H9 (cell line): Measurements from ENCODE around the gene OGDH. TPM values are rescaled to one million over a fixed set of nuclear protein-coding genes. Genes with fewer than 3 reads are reported as not detected.

Source experiments
- DNase-seq: peaks from one replicate; pipeline ENCODE4 v3.0.0-alpha.2; 2017
- H2AFZ ChIP-seq: one replicate; pipeline ENCODE4 v1.6.1; 2013; ENCODE audit warnings: mild to moderate bottlenecking, low read length, control low read depth, moderate library complexity
- H2AK5ac ChIP-seq: 2 replicates; pipeline ENCODE4 v1.6.1; 2013; ENCODE audit warnings: low read length, control low read depth, mixed read lengths; ENCODE audit not compliant: insufficient read length
- H2BK120ac ChIP-seq: one replicate; pipeline ENCODE4 v1.6.1; 2013; ENCODE audit warnings: low read depth, mild to moderate bottlenecking, low read length, control low read depth, inconsistent platforms; ENCODE audit not compliant: poor library complexity, severe bottlenecking
- H2BK12ac ChIP-seq: 2 replicates; pipeline ENCODE4 v1.6.1; 2013; ENCODE audit warnings: low read length, control low read depth, mixed read lengths, low read depth; ENCODE audit not compliant: insufficient read length
- H2BK15ac ChIP-seq: 2 replicates; pipeline ENCODE4 v1.6.1; 2013; ENCODE audit warnings: low read depth, low read length, control low read depth
- H2BK20ac ChIP-seq: one replicate; pipeline ENCODE4 v1.6.1; 2013; ENCODE audit warnings: low read depth, mild to moderate bottlenecking, low read length, control low read depth, inconsistent platforms; ENCODE audit not compliant: poor library complexity, severe bottlenecking
- H2BK5ac ChIP-seq: 2 replicates; pipeline ENCODE4 v1.6.1; 2013; ENCODE audit warnings: low read length, control low read depth, mixed read lengths; ENCODE audit not compliant: insufficient read length
- H3K14ac ChIP-seq: 2 replicates; pipeline ENCODE4 v1.6.1; 2013; ENCODE audit warnings: low read length, control low read depth; ENCODE audit not compliant: insufficient read depth
- H3K18ac ChIP-seq: 2 replicates; pipeline ENCODE4 v1.6.1; 2013; ENCODE audit warnings: low read depth, mild to moderate bottlenecking, mixed read lengths, low read length, control low read depth; ENCODE audit not compliant: insufficient read length
- H3K23ac ChIP-seq: 2 replicates; pipeline ENCODE4 v1.6.1; 2013; ENCODE audit warnings: low read length, control low read depth, mixed read lengths, low read depth; ENCODE audit not compliant: insufficient read length
- H3K23me2 ChIP-seq: 2 replicates; pipeline ENCODE4 v1.6.1; 2013; ENCODE audit warnings: low read depth, mild to moderate bottlenecking, mixed read lengths, low read length, control low read depth; ENCODE audit not compliant: insufficient read length, poor library complexity, severe bottlenecking
- H3K27ac ChIP-seq: 2 replicates; pipeline ENCODE4 v1.5.1; 2013; ENCODE audit warnings: low read length, control low read depth, mixed read lengths, low read depth; ENCODE audit not compliant: insufficient read length
- H3K27me3 ChIP-seq: 2 replicates; pipeline ENCODE4 v1.6.1; 2013; ENCODE audit warnings: low read length, control low read depth, inconsistent platforms; ENCODE audit not compliant: insufficient read depth
- H3K4ac ChIP-seq: 2 replicates; pipeline ENCODE4 v1.6.1; 2013; ENCODE audit warnings: low read depth, mild to moderate bottlenecking, control low read depth, inconsistent platforms, low read length, moderate library complexity
- H3K4me1 ChIP-seq: 2 replicates; pipeline ENCODE4 v1.6.1; 2013; ENCODE audit warnings: low read length, control low read depth, inconsistent platforms; ENCODE audit not compliant: insufficient read depth
- H3K4me2 ChIP-seq: 2 replicates; pipeline ENCODE4 v1.6.1; 2013; ENCODE audit warnings: low read length, control low read depth, mixed read lengths; ENCODE audit not compliant: insufficient read length, insufficient read depth
- H3K56ac ChIP-seq: 2 replicates; pipeline ENCODE4 v1.6.1; 2013; ENCODE audit warnings: low read depth, mild to moderate bottlenecking, mixed read lengths, low read length, control low read depth; ENCODE audit not compliant: insufficient read length
- H3K79me1 ChIP-seq: 2 replicates; pipeline ENCODE4 v1.6.1; 2013; ENCODE audit warnings: low read depth, mild to moderate bottlenecking, moderate library complexity, low read length, control low read depth, inconsistent platforms; ENCODE audit not compliant: insufficient read depth, poor library complexity, severe bottlenecking
- H3K79me2 ChIP-seq: 2 replicates; pipeline ENCODE4 v1.6.1; 2013; ENCODE audit warnings: low read length, control low read depth, inconsistent platforms; ENCODE audit not compliant: insufficient read depth
- H3K9ac ChIP-seq: 2 replicates; pipeline ENCODE4 v1.6.1; 2013; ENCODE audit warnings: low read length, control low read depth, mixed read lengths; ENCODE audit not compliant: insufficient read length; ENCODE audit errors: extremely low read depth
- H3K9me3 ChIP-seq: one replicate; pipeline ENCODE4 v1.6.1; 2013; ENCODE audit warnings: low read depth, low read length, inconsistent platforms; ENCODE audit not compliant: control insufficient read depth
- H3T11ph ChIP-seq: one replicate; pipeline ENCODE4 v1.6.1; 2013; ENCODE audit warnings: mild to moderate bottlenecking, low read length, control low read depth, inconsistent platforms
- H4K20me1 ChIP-seq: one replicate; pipeline ENCODE4 v1.6.1; 2013; ENCODE audit not compliant: control insufficient read depth, insufficient read length, insufficient read depth
- H4K5ac ChIP-seq: 2 replicates; pipeline ENCODE4 v1.6.1; 2013; ENCODE audit warnings: low read depth, mild to moderate bottlenecking, mixed read lengths, low read length, control low read depth; ENCODE audit not compliant: insufficient read length
- H4K8ac ChIP-seq: replicated peaks from 2 replicates; pipeline ENCODE4 v1.6.1; 2013; ENCODE audit warnings: low read length, control low read depth, mixed read lengths, low read depth; ENCODE audit not compliant: insufficient read length
- H4K91ac ChIP-seq: 2 replicates; pipeline ENCODE4 v1.6.1; 2013; ENCODE audit warnings: low read depth, mild to moderate bottlenecking, moderate library complexity, mixed read lengths, low read length, control low read depth; ENCODE audit not compliant: insufficient read length
- H3K27ac Mint-ChIP-seq, 3 experiments: 2 replicates in 2 of 3; 3 replicates in 1 of 3; pipeline ENCODE4 v1.8.0; 2020 to 2021; ENCODE audit warnings: mixed read lengths in 3 of 3, mild to moderate bottlenecking in 1 of 3, moderate library complexity in 1 of 3
- H3K27me3 Mint-ChIP-seq: 2 replicates; pipeline ENCODE4 v1.8.0; 2021; ENCODE audit warnings: low read depth, mild to moderate bottlenecking, moderate library complexity, mixed read lengths
- H3K36me3 Mint-ChIP-seq, 3 experiments: 2 replicates in 2 of 3; 3 replicates in 1 of 3; pipeline ENCODE4 v1.8.0; 2020 to 2021; ENCODE audit warnings: low read depth in 3 of 3, mixed read lengths in 3 of 3; ENCODE audit not compliant: insufficient read depth in 1 of 3
- H3K4me1 Mint-ChIP-seq, 2 experiments: 2 replicates each; pipeline ENCODE4 v1.8.0; 2020; ENCODE audit warnings: mixed read lengths in 2 of 2
- H3K4me3 Mint-ChIP-seq, 2 experiments: 2 replicates in 1 of 2; 3 replicates in 1 of 2; pipeline ENCODE4 v1.8.0; 2020 to 2021; ENCODE audit warnings: mild to moderate bottlenecking in 2 of 2, mixed read lengths in 2 of 2, moderate library complexity in 1 of 2
- H3K9me3 Mint-ChIP-seq, 2 experiments: 2 replicates in 1 of 2; 3 replicates in 1 of 2; pipeline ENCODE4 v1.8.0; 2020; ENCODE audit warnings: mild to moderate bottlenecking in 2 of 2, mixed read lengths in 2 of 2, moderate library complexity in 1 of 2
- WGBS: extraction: QIAGEN DNeasy Blood & Tissue Kit; methylation state at CpG from one replicate; pipeline ENCODE4 v1.1.7; 2013; ENCODE audit warnings: missing lambda C conversion rate, low lambda C conversion rate, mixed read lengths; ENCODE audit not compliant: insufficient read length; ENCODE audit errors: extremely low coverage; 5-methylcytosine and 5-hydroxymethylcytosine counted together
- total RNA-seq: library from RNA; stranded (reverse); gene quantifications from 2 replicates; pipeline ENCODE4 v1.2.1, GENCODE V29; 2021
- TF ChIP-seq, protein P1 (sequence below): fragments of 200-600 bp; sonication (generic); conservative IDR thresholded peaks from 3 replicates; pipeline ENCODE4 v1.8.0; 2021; ENCODE audit warnings: antibody characterized with exemption, mild to moderate bottlenecking

OGDH gene
- total RNA-seq, 1 experiment from 2014 or later = 77.3 TPM

GRCh38 chr7:44752822-44753221 is 146.4 kb downstream of the OGDH start:
- Histone ChIP-seq H3K9me3 (no peaks in the 10 kb centered on the region), H3K27ac (no peak overlapping the region), H3T11ph (no peak overlapping the region), H3K9ac (no peak overlapping the region), H3K79me2 (peaks cover 2% of the 10 kb centered on the region; the same call in 1 of the 2 replicates), H3K4ac (no peak overlapping the region), H3K18ac (no peak overlapping the region), H4K91ac (no peak overlapping the region), H3K27me3 (no peaks in the 10 kb centered on the region), H3K23me2 (peaks cover 8% of the 10 kb centered on the region), H2BK20ac (no peak overlapping the region), H4K5ac (no peak overlapping the region), H2BK120ac (no peak overlapping the region), H3K56ac (no peak overlapping the region), H2BK12ac (no peak overlapping the region), H3K14ac (no peak overlapping the region), H2AK5ac (no peak overlapping the region), H4K20me1 (no peaks in the 10 kb centered on the region), H3K4me2 (no peak overlapping the region), H2AFZ (no peak overlapping the region), H3K79me1 (peaks cover 6% of the 10 kb centered on the region), H4K8ac (no peak overlapping the region), H2BK5ac (no peak overlapping the region), H3K4me1 (peaks cover 4% of the 10 kb centered on the region; the same call in 1 of the 2 replicates), H3K23ac (no peak overlapping the region), H2BK15ac (no peak overlapping the region)
- H3K27ac Mint-ChIP-seq = no peak overlapping the region
- no peaks in the 10 kb centered on the region for H3K9me3 Mint-ChIP-seq
- no peak for DNase-seq
- TF ChIP-seq, protein P1, sequence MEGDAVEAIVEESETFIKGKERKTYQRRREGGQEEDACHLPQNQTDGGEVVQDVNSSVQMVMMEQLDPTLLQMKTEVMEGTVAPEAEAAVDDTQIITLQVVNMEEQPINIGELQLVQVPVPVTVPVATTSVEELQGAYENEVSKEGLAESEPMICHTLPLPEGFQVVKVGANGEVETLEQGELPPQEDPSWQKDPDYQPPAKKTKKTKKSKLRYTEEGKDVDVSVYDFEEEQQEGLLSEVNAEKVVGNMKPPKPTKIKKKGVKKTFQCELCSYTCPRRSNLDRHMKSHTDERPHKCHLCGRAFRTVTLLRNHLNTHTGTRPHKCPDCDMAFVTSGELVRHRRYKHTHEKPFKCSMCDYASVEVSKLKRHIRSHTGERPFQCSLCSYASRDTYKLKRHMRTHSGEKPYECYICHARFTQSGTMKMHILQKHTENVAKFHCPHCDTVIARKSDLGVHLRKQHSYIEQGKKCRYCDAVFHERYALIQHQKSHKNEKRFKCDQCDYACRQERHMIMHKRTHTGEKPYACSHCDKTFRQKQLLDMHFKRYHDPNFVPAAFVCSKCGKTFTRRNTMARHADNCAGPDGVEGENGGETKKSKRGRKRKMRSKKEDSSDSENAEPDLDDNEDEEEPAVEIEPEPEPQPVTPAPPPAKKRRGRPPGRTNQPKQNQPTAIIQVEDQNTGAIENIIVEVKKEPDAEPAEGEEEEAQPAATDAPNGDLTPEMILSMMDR = no peak
- peaks cover 12 to 21% (median 19%) of the 10 kb centered on the region in 3 experiments; a peak in 6 of 7 replicates for H3K36me3 Mint-ChIP-seq
- H3K4me3 Mint-ChIP-seq = no peak overlapping the region
- no CpG with 5 or more reads among the region's 2 CpGs for WGBS
- no peaks in the 10 kb centered on the region for H3K27me3 Mint-ChIP-seq
- peaks cover 21% of the 10 kb centered on the region in 2 experiments for H3K4me1 Mint-ChIP-seq
